Stimulated activated naive CD4-positive, alpha-beta T cell treated with Interleukin-2 at 50 U/mL for 16 hours (primary cell): ENCODE measurements around the gene TGM6.

Source experiments
- DNase-seq: peaks from one replicate; lab custom pipeline; 2025; lab: John Stamatoyannopoulos, UW

The TGM6 gene

GRCh38 chr20:2364044-2364443, 16.7 kb upstream of the TGM6 start:
- DNase-seq, result no peak

- DNase-seq, result no peak
Measured at GRCh38 chr20:2365091-2365490, 15.6 kb upstream of the TGM6 start.

DNA sequence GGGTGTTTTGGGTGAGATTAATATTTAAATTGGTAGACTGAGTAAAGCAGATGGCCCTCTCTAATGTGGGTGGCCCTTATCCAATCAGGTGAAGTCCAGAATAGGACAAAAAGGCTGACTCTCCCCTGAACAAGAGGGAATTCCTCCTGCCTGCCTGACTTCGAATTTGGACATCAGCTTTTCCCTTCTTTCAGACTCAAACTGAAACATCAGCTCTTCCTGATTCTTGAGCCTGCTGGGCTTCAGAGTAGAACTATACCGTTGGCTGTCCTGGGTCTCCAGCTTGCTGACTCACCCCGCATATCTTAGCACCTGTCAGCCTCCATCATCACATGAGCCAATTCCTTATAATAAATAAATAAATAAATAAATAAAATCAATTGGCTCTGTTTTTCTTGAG, 15.0 kb upstream of the TGM6 start:
- no peak for DNase-seq

- no peak for DNase-seq
Measured at GRCh38 chr20:2368621-2369020, 12.1 kb upstream of the TGM6 start.

GRCh38 chr20:2373098-2373497, 7.6 kb upstream of the TGM6 start:
- no peak for DNase-seq

DNA sequence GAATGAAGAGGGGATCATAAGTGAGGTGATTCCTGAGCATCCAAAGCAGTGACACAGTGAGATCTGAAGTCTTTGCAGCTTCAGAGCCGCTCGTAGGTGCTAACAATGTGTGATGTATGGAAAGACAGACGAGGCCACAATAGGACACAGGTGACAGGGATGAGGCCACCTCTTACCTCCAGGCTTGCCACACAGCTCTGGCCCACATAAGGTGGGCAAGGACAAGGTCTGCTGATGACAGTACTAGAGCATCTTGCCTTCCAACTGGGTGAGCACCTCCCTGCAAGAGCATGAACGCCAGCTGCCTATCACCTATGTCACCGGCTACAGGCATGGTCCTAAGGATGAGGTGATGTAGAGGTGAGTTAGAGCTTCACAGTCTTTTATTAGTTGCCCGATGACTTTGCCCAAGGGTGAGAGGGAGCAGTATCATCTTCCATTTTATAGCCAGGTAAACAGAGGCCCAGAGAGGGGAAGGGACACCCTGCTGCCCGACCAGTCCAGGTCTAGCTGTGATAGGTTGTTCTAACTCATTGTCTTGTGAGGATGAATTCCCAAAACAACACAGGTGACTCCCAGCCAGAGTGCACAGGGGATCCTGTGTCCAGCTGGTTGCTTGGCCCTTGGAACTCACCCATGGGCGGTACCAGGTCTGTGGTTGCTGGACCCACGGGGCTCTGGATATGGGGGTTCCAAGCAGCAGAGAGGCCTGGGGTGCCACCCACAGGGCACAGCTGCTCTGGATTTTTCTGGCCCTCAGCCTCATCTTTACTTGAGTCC, 6.2 kb upstream of the TGM6 start:
- DNase-seq, result no peak

DNA sequence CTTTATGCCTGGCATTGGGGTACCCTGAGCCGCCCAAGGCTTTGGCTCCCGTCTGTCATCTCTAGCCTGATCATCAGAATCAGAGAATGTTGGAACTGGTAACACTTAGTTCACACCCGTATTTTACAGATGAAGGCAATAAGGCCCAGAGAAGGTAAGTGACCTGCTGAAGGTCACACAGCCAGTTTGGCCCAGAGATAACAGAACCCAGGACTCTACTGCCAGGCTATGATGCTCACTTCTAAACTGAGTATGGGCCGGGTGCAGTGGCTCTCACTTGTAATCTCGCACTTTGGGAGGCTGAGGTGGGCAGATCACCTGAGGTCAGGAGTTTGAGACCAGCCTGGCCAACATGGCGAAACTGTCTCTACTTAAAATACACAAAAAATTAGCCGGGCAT, 1.8 kb upstream of the TGM6 start:
- DNase-seq, result no peak

- peak; percentile 1 for DNase-seq
Measured at GRCh38 chr20:2379511-2380229, 1.0 kb upstream of the TGM6 start.

GRCh38 chr20:2381303-2381702, 602 bp downstream of the TGM6 start:
- no peak for DNase-seq

- no peak for DNase-seq
Measured at GRCh38 chr20:2382833-2383232, 2.1 kb downstream of the TGM6 start.

DNA sequence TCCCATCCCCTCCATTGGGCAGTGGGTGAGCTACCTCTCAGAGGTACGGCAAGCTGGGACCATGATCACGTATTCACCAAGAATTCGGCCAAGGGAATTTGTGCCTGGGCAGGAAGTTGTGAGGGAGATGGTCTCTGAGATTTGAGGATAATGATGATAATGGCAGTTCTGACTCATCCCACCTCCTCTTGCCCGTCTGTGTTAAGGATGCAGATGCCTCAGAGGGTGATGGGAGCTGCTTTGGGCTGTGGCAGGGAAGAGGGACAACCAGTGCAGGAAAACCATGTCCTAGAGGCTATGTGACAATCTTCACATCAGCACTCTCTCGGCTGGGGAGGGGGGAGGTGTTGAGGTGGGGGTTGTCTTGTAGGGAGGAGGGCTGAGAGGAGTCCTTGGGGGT, 4.3 kb downstream of the TGM6 start:
- DNase-seq, result no peak

GRCh38 chr20:2385496-2385895, 4.8 kb downstream of the TGM6 start:
- no peak for DNase-seq

DNA sequence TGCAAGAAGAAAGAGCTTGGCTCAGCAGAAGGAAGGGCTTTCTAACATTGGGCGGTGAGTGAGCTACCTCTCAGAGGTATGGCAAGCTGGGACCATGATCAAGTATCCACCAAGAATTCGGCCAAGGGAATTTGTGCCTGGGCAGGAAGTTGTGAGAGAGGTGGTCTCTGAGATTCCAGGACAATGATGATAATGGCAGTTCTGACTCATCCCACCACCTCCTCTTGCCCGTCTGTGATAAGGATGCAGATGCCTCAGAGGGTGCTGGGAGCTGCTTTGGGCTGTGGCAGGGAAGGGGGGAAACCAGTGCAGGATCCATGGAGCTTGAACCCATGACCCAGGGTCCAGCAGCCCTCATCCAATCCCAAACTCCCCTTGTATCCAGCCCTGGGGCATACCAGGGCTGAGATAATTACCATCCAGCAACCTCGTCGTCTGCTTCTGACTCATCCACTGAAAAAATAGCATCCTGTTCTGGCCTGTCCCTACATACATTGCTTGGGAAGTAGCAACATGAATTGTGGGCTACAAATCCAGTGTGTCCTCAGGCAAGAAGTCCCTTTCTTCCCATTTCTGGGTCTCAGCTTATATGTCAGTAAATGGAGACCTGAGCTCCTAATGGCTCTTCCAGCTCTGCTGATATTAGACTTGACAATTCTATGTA, 5.9 kb downstream of the TGM6 start:
- DNase-seq, result no peak

- peak; percentile 6 for DNase-seq
Measured at GRCh38 chr20:2387180-2387577, 6.5 kb downstream of the TGM6 start.

- DNase-seq, result no peak
Measured at GRCh38 chr20:2387580-2387979, 6.9 kb downstream of the TGM6 start.

DNA sequence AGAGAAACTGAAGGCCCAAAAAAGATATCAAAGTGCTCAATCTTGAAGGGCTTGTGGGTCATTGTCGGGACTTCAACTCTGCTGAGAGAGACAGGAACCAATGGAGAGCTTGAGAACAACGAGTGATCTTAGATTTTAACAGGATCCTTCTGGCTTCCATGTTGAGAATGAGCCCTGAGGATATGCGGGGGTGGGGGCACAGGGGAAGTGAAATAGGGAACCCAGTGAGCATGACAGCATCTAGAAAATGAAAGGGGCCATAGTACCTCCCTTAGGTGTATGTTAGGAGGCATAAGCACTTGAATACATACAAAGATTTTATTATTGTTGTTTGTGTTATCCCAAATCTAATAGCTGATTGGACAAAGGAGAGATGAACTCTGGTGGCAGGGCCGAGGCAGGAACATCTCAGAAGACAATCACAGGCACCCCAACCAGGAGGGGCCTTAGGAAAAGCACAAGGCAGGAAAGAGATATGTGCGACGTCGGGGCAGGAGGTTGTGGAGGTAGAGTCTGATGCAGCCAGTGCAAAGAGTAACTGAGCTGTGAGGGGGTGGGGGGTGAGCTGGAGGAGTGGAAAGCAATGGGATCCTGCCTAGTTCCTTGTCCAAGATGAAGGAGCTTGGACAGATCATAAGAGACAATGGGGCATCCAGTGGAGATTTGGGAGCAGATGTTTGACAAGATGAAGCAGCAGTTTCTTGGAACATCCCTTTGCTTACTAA, 10.4 kb downstream of the TGM6 start:
- DNase-seq, result no peak

- no peak for DNase-seq
Measured at GRCh38 chr20:2394411-2395055, 13.8 kb downstream of the TGM6 start.

DNA sequence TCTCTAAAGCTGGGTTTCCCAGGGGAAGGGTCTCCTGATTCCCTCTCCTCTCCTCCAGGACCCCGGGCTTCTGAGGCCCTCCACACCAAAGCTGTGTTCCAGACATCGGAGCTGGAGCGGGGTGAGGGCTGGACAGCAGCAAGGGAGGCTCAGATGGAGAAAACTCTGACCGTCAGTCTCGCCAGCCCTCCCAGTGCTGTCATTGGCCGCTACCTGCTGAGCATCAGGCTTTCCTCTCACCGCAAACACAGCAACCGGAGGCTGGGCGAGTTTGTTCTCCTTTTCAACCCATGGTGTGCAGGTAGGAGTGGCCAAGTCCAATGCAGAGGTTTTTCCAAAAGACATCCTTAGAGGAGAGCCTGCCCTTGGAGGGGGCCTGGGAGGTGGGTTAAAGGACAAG, 14.4 kb downstream of the TGM6 start:
- no peak for DNase-seq

DNA sequence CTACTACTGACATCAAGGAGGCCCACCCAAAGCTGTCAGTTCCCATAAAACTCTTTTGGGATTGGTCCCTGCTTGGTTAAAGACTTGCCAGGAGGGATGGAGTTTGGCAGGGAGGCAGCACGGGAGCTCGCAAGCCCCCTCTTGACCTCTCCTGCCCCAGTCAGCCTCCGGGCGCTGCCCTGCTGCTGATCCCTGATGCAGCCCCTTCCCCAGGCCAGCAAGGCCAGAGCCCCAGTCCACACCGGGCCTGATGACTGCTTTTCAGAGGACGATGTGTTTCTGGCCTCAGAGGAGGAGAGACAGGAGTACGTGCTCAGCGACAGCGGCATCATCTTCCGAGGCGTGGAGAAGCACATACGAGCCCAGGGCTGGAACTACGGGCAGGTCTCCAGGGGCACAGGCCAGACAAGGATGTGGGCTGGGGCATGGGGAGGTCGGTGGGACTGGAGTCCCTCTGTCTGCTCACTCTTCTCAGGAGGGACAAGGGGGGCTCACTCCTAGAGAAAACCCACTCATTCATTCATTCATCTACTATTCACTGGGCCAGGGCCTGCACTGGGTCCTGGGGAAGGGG, 15.6 kb downstream of the TGM6 start:
- DNase-seq, result no peak

DNA sequence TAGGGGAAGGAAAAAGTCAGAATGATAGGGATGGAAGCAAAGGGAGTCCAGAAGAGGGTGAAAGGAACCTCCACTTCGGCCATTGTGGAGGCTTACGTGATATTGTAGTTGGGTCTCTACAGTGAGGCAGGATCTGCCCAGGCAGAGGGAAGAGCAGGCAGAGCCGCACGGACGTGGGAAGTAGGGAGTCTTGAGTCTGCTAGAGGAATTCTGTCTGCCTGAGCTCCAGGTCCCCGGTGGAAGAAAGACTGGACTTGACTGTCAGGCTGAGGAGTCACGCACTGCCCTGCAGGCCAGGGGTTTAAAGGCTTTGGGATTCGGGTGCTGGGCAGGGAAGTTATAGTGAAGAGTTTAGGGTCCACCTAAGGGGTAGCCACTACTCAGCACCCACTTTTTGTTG, 16.4 kb downstream of the TGM6 start:
- DNase-seq, result no peak

DNA sequence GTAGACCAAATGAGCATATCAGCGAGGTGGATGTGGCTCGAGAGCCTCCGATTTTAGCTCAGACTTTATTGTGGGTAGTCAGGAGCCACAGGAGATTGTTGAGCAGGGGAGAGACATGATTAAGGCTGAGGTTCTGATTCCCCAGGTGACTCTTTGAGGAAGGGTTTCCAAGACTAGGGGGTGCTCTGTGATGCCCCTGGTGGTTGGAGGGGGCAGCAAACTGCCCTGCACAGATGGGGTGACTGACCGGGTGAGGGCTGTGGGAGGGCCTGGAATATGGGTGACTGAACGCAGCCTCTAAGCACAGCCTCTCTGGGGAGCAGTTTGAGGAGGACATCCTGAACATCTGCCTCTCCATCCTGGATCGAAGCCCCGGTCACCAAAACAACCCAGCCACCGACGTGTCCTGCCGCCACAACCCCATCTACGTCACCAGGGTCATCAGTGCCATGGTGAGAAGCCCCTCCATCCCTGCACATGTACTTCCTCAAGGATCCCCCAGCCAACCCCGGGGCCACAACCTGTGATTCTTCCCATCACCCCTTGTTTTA, 17.0 kb downstream of the TGM6 start:
- DNase-seq, result no peak
